Naive thymus-derived CD4-positive, alpha-beta T cell (primary cell): ENCODE results near the gene SLCO3A1. TPM values are rescaled to one million over a fixed set of nuclear protein-coding genes. Genes with fewer than 3 reads are reported as not detected.

Experiments used
- ATAC-seq: fragments of 150-1000 bp; cut with Tn5 transposase; 2 replicates; pipeline ENCODE4 v1.10.0; 2021; ENCODE audit warnings: mild to moderate bottlenecking, moderate library complexity
- CTCF ChIA-PET: fragments of 350-600 bp; sonication (Branson Sonifier 250); formaldehyde crosslinking; loops from one replicate; lab custom pipeline; 2021; ENCODE audit warnings: antibody characterized with exemption; lab: Charles Lee
- POLR2A ChIA-PET: fragments of 350-600 bp; sonication (Branson Sonifier 250); formaldehyde crosslinking; loops from one replicate; lab custom pipeline; 2021; ENCODE audit warnings: antibody characterized with exemption, inconsistent platforms; lab: Charles Lee
- DNase-seq, 9 donors: peaks; one replicate each; pipeline versions ENCODE4 v3.0.0 to v3.0.0-alpha.2; 2020 to 2022; ENCODE audit warnings: mixed read lengths in 1 of 9
- H3K27ac ChIP-seq: one replicate; pipeline ENCODE4 v1.7.0; 2013; ENCODE audit warnings: mild to moderate bottlenecking, low read depth, low read length, moderate library complexity
- H3K27me3 ChIP-seq, 2 donors: one replicate each; pipeline ENCODE4 v1.7.0; 2013; ENCODE audit warnings: low read length in 2 of 2, mild to moderate bottlenecking in 2 of 2, moderate library complexity in 2 of 2; ENCODE audit not compliant: control insufficient read depth in 2 of 2, insufficient read depth in 2 of 2
- H3K36me3 ChIP-seq, 3 experiments: 1 replicate in 2 of 3; 2 replicates in 1 of 3; pipeline ENCODE4 v1.7.0; 2013; ENCODE audit warnings: low read length in 3 of 3, mild to moderate bottlenecking in 3 of 3, moderate library complexity in 1 of 3; ENCODE audit not compliant: insufficient read depth in 3 of 3, control insufficient read depth in 2 of 3
- H3K4me1 ChIP-seq, 2 donors: one replicate each; pipeline ENCODE4 v1.7.0; 2013; ENCODE audit warnings: low read length in 2 of 2, mild to moderate bottlenecking in 2 of 2, moderate library complexity in 1 of 2; ENCODE audit not compliant: control insufficient read depth in 2 of 2, insufficient read depth in 2 of 2
- H3K4me3 ChIP-seq: 2 replicates; pipeline ENCODE4 v1.7.0; 2013; ENCODE audit warnings: mild to moderate bottlenecking, low read length
- H3K9me3 ChIP-seq, 3 experiments: 1 replicate in 2 of 3; 2 replicates in 1 of 3; pipeline ENCODE4 v1.7.0; 2013; ENCODE audit warnings: low read length in 3 of 3; ENCODE audit not compliant: control insufficient read depth in 2 of 3
- H3K27ac Mint-ChIP-seq, 9 donors: one replicate each; pipeline ENCODE4 v1.8.0; 2020 to 2022; ENCODE audit warnings: mixed read lengths in 9 of 9, mild to moderate bottlenecking in 8 of 9, moderate library complexity in 5 of 9, inconsistent platforms in 2 of 9
- H3K27me3 Mint-ChIP-seq, 5 donors: one replicate each; pipeline ENCODE4 v1.8.0; 2021 to 2022; ENCODE audit warnings: mixed read lengths in 5 of 5, mild to moderate bottlenecking in 1 of 5
- H3K36me3 Mint-ChIP-seq, 5 donors: one replicate each; pipeline ENCODE4 v1.8.0; 2020 to 2022; ENCODE audit warnings: mixed read lengths in 5 of 5, mild to moderate bottlenecking in 3 of 5, inconsistent platforms in 1 of 5
- H3K4me1 Mint-ChIP-seq, 7 donors: one replicate each; pipeline ENCODE4 v1.8.0; 2020 to 2022; ENCODE audit warnings: mixed read lengths in 7 of 7, mild to moderate bottlenecking in 3 of 7, inconsistent platforms in 1 of 7
- H3K4me3 Mint-ChIP-seq, 10 donors: one replicate each; pipeline ENCODE4 v1.8.0; 2020 to 2022; ENCODE audit warnings: mild to moderate bottlenecking in 10 of 10, mixed read lengths in 10 of 10, moderate library complexity in 6 of 10, inconsistent platforms in 2 of 10
- H3K9me3 Mint-ChIP-seq, 11 donors: one replicate each; pipeline ENCODE4 v1.8.0; 2020 to 2022; ENCODE audit warnings: mixed read lengths in 11 of 11, mild to moderate bottlenecking in 4 of 11, inconsistent platforms in 1 of 11, moderate library complexity in 1 of 11
- intact Hi-C, 2 donors: fragments of 100-400 bp; cut with micrococcal nuclease; formaldehyde crosslinking; loops; one replicate each; pipeline ENCODE4 v1.15.1; 2023
- polyA plus RNA-seq, 2 donors: library from polyadenylated mRNA; unstranded; fragments of 300-500 nt; fragmentation: Illumina TruSeq; gene quantifications; one replicate each; pipeline ENCODE4 v1.2.3, GENCODE V29; 2021
- total RNA-seq, 6 experiments: library from RNA in 5 of 6; stranded (reverse) in 5 of 6; gene quantifications; 1 replicate in 5 of 6; 2 replicates in 1 of 6; pipeline ENCODE4 v1.2.3 and lab custom pipeline; 2021 to 2026

The SLCO3A1 gene
- total and polyA plus RNA-seq, 7 experiments from 2014 or later = 15.4 to 69.1 (median 24.3) TPM

DNA sequence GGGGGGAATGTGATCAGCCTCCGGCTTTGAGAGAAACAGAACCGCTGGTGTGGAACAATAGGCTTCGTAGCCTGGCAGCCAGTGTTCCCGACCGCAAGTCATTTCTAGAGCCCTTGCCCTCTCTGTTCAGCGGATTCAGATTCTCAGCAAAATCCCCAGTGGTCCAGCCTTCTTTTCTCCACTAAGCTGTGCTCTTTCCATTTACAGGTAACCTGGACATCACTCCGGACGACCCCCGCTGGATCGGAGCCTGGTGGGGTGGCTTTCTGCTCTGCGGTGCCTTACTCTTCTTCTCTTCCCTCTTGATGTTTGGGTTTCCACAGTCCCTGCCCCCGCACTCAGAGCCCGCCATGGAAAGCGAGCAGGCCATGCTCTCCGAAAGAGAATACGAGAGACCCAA is 250.6 kb downstream of the SLCO3A1 start:
- Histone ChIP-seq H3K4me3 (no peak overlapping the region), H3K4me1 (peaks cover 0 to 20% of the 10 kb centered on the region in 2 donors), H3K27ac (no peak overlapping the region), H3K27me3 (no peaks in the 10 kb centered on the region), H3K9me3 (no peaks in the 10 kb centered on the region), H3K36me3 (peaks cover 0 to 8% (median 0%) of the 10 kb centered on the region in 3 experiments)
- Mint-ChIP-seq H3K27ac (peak overlapping the region in 1 of 9 donors; percentile 15), H3K4me3 (no peak overlapping the region), H3K9me3 (no peaks in the 10 kb centered on the region), H3K36me3 (peaks cover 0 to 30% (median 10%) of the 10 kb centered on the region in 5 donors), H3K27me3 (no peaks in the 10 kb centered on the region), H3K4me1 (peaks cover 15 to 44% (median 23%) of the 10 kb centered on the region in 7 donors)
- intact Hi-C loops = no loop called here
- ChIA-PET POLR2A (no interaction called here), CTCF (no interaction called here)
- no peak for ATAC-seq
- DNase-seq = no peak

DNA sequence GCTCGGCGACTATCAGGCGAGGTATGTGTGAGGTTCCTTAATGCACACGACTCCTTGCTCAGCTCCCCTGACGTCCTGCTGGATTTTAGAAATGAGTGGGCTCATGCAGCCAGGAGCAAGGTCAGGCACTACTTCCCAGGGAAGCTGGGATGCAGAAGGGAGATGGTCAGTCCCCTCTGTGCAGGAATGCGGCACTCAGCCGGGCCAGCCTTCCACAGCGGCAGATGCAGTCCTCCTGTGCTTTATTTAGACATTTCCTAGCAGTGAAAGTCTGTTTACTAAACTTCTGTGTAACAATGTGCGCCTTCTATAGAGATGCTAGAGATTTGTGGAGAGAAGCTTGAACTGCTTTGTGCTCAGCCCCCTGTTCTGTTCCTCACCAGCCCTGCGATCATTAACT is 252.1 kb downstream of the SLCO3A1 start:
- no peak for ATAC-seq
- Histone ChIP-seq H3K27me3 (no peaks in the 10 kb centered on the region), H3K9me3 (no peaks in the 10 kb centered on the region), H3K27ac (no peak overlapping the region), H3K36me3 (peaks cover 0 to 8% (median 0%) of the 10 kb centered on the region in 3 experiments), H3K4me3 (no peak overlapping the region), H3K4me1 (peaks cover 0 to 15% of the 10 kb centered on the region in 2 donors)
- ChIA-PET POLR2A (no interaction called here), CTCF (no interaction called here)
- no peak overlapping the region for H3K4me3 Mint-ChIP-seq
- H3K27me3 Mint-ChIP-seq = no peaks in the 10 kb centered on the region
- peaks cover 0 to 24% (median 9%) of the 10 kb centered on the region in 5 donors for H3K36me3 Mint-ChIP-seq
- peaks cover 15 to 40% (median 22%) of the 10 kb centered on the region in 7 donors for H3K4me1 Mint-ChIP-seq
- H3K27ac Mint-ChIP-seq = no peak overlapping the region
- intact Hi-C loops = no loop called here
- no peak for DNase-seq
- H3K9me3 Mint-ChIP-seq = no peaks in the 10 kb centered on the region

DNA sequence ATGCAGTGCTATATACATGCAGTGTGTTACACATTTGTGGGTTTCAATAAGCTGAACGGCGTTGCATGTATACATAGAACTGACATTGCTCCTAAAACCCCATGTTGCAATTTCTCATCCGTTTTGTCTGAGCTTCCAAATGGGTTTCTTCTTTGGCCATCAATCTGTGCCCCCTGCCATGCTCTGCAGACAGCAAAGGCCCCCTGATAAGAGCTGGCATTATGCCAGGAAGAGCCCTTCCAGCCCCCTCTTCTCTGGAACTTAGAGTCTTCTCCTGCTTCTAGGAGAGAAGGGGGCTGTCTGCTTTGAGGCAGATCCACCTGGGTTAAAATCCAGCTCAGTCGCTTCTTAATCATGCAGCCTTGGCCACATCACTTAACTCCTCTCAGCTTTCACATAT is 254.0 kb downstream of the SLCO3A1 start:
- peaks cover 0 to 26% (median 10%) of the 10 kb centered on the region in 7 donors for H3K4me1 Mint-ChIP-seq
- H3K36me3 Mint-ChIP-seq = peaks cover 0 to 22% (median 3%) of the 10 kb centered on the region in 5 donors

DNA sequence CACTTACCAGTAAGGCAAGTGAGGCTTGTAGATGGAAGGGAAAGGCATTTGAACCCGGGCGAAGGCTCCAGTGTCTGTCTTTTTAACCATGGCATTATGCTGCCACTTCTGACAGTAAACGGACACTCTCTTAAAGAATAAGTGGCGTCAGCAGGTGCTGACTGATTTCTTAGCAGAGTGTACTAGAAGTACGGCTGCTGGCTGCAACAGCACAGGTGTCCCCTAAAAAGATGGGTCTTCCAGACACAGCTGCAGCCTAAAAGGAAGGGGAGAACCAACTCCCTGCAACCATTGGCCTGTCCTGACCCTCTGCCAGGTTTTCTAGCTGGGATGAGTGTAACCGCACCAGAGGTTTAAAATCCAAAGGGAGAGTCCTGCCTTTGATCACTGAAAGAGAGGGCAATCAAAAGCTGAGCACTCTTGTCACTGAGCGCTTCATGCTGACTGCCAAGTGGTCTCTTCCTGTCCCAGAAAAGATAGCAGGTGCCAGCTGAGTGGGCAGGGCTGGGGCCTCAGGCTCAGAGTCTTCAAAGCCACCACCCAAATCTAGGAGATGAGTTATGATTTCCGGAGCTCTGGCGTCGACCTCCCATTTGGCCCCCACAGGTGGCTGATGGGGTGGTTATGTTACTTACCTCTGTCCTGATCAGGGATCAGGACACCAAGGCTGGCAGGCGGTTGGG is 255.8 kb downstream of the SLCO3A1 start:
- H3K36me3 Mint-ChIP-seq = peaks cover under 1 to 23% (median 4%) of the 10 kb centered on the region in 5 donors
- POLR2A ChIA-PET = no interaction called here

More for the DNA sequence above, 254.0 kb downstream of the SLCO3A1 start:
- ATAC-seq (no peak), DNase-seq (no peak)
- peaks cover 0 to 1% (median 0%) of the 10 kb centered on the region in 11 donors for H3K9me3 Mint-ChIP-seq
- Histone ChIP-seq H3K27ac (no peak overlapping the region), H3K27me3 (no peaks in the 10 kb centered on the region), H3K4me3 (no peak overlapping the region), H3K4me1 (peaks cover 0 to 5% of the 10 kb centered on the region in 2 donors), H3K36me3 (peaks cover 0 to 8% (median 0%) of the 10 kb centered on the region in 3 experiments), H3K9me3 (no peaks in the 10 kb centered on the region)
- ChIA-PET POLR2A (interaction anchor here (0.8 kb wide), 1 partner anchor 9 kb away, joined by 3 read pairs; no protein-coding TSS in a partner anchor), CTCF (no interaction called here)
- H3K27me3 Mint-ChIP-seq = no peaks in the 10 kb centered on the region
- intact Hi-C loops = no loop called here
- H3K4me3 Mint-ChIP-seq = no peak overlapping the region
- no peak overlapping the region for H3K27ac Mint-ChIP-seq

DNA sequence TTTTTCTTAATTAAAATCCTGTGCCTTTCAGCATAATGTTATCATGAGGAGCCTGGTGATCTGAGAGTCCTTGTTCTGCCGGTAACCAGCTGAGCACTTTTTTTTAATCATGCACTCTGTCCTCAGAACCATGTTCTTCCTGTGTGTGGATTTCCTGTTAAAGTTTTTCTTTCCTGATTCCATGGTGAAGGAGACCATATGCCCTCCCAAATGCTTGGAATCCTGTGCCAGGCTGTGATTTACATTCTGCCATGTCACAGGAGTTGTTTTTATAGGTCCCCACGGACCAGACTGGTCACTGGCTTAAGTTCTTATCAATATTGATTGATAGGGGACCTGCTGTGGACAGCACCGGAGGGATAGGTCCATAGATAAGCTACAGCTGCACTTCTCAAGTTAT is 257.8 kb downstream of the SLCO3A1 start:
- CTCF ChIA-PET = no interaction called here
- peaks cover 0 to 1% (median 0%) of the 10 kb centered on the region in 11 donors for H3K9me3 Mint-ChIP-seq
- POLR2A ChIA-PET = no interaction called here
- H3K36me3 ChIP-seq = no peaks in the 10 kb centered on the region
- H3K27ac Mint-ChIP-seq = peak overlapping the region in 1 of 9 donors; percentile 78
- H3K4me1 ChIP-seq = peaks cover 0 to 5% of the 10 kb centered on the region in 2 donors
- H3K4me3 Mint-ChIP-seq = no peak overlapping the region
- no peak overlapping the region for H3K27ac ChIP-seq
- no peak overlapping the region for H3K4me3 ChIP-seq
- no peak for DNase-seq
- H3K27me3 Mint-ChIP-seq = no peaks in the 10 kb centered on the region
- H3K36me3 Mint-ChIP-seq = peaks cover 2 to 23% (median 12%) of the 10 kb centered on the region in 5 donors
- intact Hi-C loops = no loop called here
- H3K9me3 ChIP-seq = no peaks in the 10 kb centered on the region
- H3K27me3 ChIP-seq = no peaks in the 10 kb centered on the region
- peaks cover 0 to 23% (median 10%) of the 10 kb centered on the region in 7 donors for H3K4me1 Mint-ChIP-seq
- no peak for ATAC-seq

More for the DNA sequence above, 255.8 kb downstream of the SLCO3A1 start:
- H3K4me3 Mint-ChIP-seq = no peak overlapping the region
- Histone ChIP-seq H3K4me3 (no peak overlapping the region), H3K9me3 (no peaks in the 10 kb centered on the region), H3K27me3 (no peaks in the 10 kb centered on the region), H3K27ac (no peak overlapping the region), H3K4me1 (peaks cover 0 to 5% of the 10 kb centered on the region in 2 donors), H3K36me3 (peaks cover 0 to 8% (median 0%) of the 10 kb centered on the region in 3 experiments)
- peaks cover 0 to 26% (median 10%) of the 10 kb centered on the region in 7 donors for H3K4me1 Mint-ChIP-seq
- peaks cover 0 to 1% (median 0%) of the 10 kb centered on the region in 11 donors for H3K9me3 Mint-ChIP-seq
- DNase-seq (no peak), ATAC-seq (no peak)
- intact Hi-C loops = no loop called here
- peak overlapping the region in 2 of 9 donors; percentile 38 to 58 for H3K27ac Mint-ChIP-seq
- CTCF ChIA-PET = no interaction called here
- no peaks in the 10 kb centered on the region for H3K27me3 Mint-ChIP-seq

DNA sequence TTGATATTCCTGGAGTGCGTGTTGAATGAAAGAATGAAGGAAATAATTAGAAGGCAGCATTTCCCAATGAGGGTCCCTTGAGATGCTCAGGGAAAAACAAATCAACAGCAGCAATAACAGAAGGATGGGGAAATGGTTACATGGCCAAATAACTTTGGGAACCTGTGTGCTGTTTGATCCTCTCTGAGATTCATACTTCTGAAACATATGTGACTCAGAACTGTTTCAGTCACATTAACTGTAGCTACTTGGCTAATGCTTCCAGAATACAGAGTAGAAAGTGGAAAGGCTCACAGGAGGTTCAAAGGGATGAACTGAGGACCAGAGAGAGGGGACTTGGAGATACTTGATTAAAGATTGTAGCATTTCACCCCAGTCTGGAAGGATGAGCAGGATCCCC is 258.2 kb downstream of the SLCO3A1 start:
- Histone ChIP-seq H3K27ac (no peak overlapping the region), H3K4me3 (no peak overlapping the region), H3K36me3 (no peaks in the 10 kb centered on the region), H3K27me3 (no peaks in the 10 kb centered on the region), H3K9me3 (no peaks in the 10 kb centered on the region), H3K4me1 (peaks cover 0 to 5% of the 10 kb centered on the region in 2 donors)
- Mint-ChIP-seq H3K4me1 (peaks cover 0 to 23% (median 10%) of the 10 kb centered on the region in 7 donors), H3K27ac (no peak overlapping the region), H3K36me3 (peaks cover 2 to 22% (median 11%) of the 10 kb centered on the region in 5 donors), H3K9me3 (peaks cover 0 to 1% (median 0%) of the 10 kb centered on the region in 11 donors), H3K27me3 (no peaks in the 10 kb centered on the region), H3K4me3 (no peak overlapping the region)
- DNase-seq = no peak
- ChIA-PET POLR2A (no interaction called here), CTCF (no interaction called here)
- intact Hi-C loops = no loop called here
- ATAC-seq = no peak
